Esophagus squamous epithelium (tissue), 5 donors: ENCODE measurements around the gene NRM. TPM values are rescaled to one million over a fixed set of nuclear protein-coding genes. Genes with fewer than 3 reads are reported as not detected.
A peak's percentile ranks its signal among the peaks of the same experiment; 100 is the strongest.

Experiments used
- DNase-seq: peaks from one replicate; lab custom pipeline; 2025; lab: John Stamatoyannopoulos, UW
- H3K27ac ChIP-seq, 4 donors: fragments of 200-600 bp; sonication (generic); one replicate each; pipeline ENCODE4 v1.5.1; 2016 to 2019; ENCODE audit warnings: mild to moderate bottlenecking in 1 of 4
- H3K27me3 ChIP-seq, 4 donors: fragments of 200-600 bp; sonication (generic); 1 replicate in 3 of 4; 2 replicates in 1 of 4; pipeline versions ENCODE4 v1.5.1 to v1.6.0; 2017 to 2021; ENCODE audit warnings: antibody characterized with exemption in 1 of 4
- H3K36me3 ChIP-seq, 3 donors: fragments of 200-600 bp; sonication (generic); one replicate each; pipeline ENCODE4 v1.5.1; 2016 to 2019
- H3K4me1 ChIP-seq, 3 donors: fragments of 200-600 bp; sonication (generic); one replicate each; pipeline ENCODE4 v1.5.1; 2017 to 2019
- H3K4me3 ChIP-seq, 4 donors: fragments of 200-600 bp; sonication (generic); 1 replicate in 3 of 4; 2 replicates in 1 of 4; pipeline ENCODE4 v1.5.1; 2016 to 2019; ENCODE audit warnings: mild to moderate bottlenecking in 2 of 4, moderate library complexity in 1 of 4
- H3K9me3 ChIP-seq, 3 donors: fragments of 200-600 bp; sonication (generic); one replicate each; pipeline ENCODE4 v1.5.1; 2016 to 2019
- POLR2A ChIP-seq, 4 donors: fragments of 450-650 bp; IDR thresholded peaks; one replicate each; pipeline ENCODE4 v1.6.1; 2017; ENCODE audit warnings: antibody characterized with exemption in 4 of 4, mild to moderate bottlenecking in 4 of 4, moderate library complexity in 3 of 4
- WGBS, 2 donors: methylation state at CpG; one replicate each; pipeline ENCODE4 v1.1.5; 2018; 5-methylcytosine and 5-hydroxymethylcytosine counted together
- intact Hi-C: fragments of 100-400 bp; cut with DNase I; formaldehyde crosslinking; loops from one replicate; pipeline ENCODE4 v1.15.0; 2022
- total RNA-seq, 4 donors: library from RNA; depleted of rRNA; stranded (reverse); fragments of >200 nt; gene quantifications; one replicate each; pipeline ENCODE4 v1.1.0, GENCODE V29; 2016
- TF ChIP-seq, protein P1 (sequence below), 6 experiments: fragments of 450-650 bp in 4 of 6; fragments of 200-600 bp in 2 of 6; sonication (generic) in 2 of 6; IDR thresholded peaks; one replicate each; pipeline ENCODE4 v1.5.1; 2016 to 2019; ENCODE audit warnings: antibody characterized with exemption in 6 of 6, mild to moderate bottlenecking in 4 of 6, moderate library complexity in 4 of 6
- donor health status: DM: yes; HTN: yes; CAD: no.

The NRM gene
- total RNA-seq, 4 donors from 2014 or later: 3.8 to 7.4 (median 6.7) TPM

DNA sequence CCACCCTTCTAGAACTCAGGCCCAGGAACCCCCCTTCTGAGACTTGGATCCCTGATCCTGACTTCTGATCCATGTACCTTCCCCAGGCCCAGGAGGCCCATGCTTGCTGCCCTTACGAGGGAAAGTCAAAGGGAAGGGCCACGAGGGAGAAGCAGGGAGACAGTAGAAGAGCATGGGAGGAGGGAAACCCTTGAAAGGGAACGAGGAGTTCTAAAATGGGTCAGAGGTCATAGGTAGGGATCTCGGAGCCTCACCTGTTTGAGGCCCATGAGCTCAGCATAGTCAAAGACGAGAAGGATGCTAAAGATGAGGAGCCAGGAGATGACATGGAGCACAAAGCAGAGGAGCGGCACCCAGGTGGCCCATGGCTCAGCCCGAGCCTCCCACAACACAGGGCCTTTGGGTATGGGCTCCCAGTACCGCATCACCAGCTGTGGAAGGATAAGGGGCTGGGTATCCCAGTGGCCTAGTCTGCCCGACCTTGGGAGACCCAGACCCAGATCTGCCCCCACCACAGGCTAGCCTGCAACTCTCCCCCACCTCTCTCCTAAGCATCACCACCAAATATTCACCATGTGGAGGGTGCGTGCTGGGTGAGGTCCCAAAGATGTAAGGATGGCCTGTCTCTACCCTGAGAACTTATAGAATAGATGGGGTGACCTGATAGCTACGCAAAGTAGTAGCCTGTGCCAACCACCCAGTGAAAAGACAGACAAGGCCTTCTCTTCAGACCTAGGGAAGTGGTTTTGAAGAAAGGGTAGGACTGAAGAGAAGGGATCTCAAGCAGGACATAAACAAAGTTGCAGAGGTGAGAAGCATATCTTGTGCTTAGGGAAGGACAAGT, 1.5 kb downstream of the NRM start:
- DNase-seq: no peak
- peaks cover 41 to 67% (median 44%) of the 10 kb centered on the region in 3 donors for H3K4me1 ChIP-seq
- H3K4me3 ChIP-seq: peak overlapping the region in 1 of 4 donors; percentile 86

DNA sequence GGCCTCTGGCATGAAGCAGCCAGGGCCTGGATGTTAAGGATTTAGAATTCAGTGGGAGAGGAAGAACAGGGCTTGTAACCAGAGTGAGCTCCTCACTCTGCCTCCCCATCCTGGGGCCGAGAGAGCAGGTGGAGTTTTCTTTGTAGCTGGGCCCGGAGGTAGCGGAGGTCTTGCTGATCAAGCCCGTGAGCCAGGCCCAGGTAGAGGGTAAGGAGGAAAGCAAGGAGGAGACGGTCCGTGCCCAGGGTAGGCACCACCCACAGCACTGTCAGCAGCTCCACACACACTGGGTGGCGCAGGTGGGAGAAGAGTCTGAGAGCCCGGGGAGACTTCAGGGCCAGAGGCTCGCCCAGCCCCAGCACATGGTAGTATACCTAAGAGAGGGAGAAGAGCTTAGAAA, 2.2 kb downstream of the NRM start:
- 65 to 80% methylated on average over 9 of the region's 9 CpGs for WGBS, 2 donors
- Histone ChIP-seq H3K27ac (peak overlapping the region; percentile 96 to 99 (median 98)), H3K4me1 (peaks cover 43 to 73% (median 50%) of the 10 kb centered on the region in 3 donors), H3K36me3 (no peaks in the 10 kb centered on the region), H3K9me3 (no peaks in the 10 kb centered on the region), H3K27me3 (no peaks in the 10 kb centered on the region), H3K4me3 (peak overlapping the region in 3 of 4 donors; percentile 73 to 92 (median 86))
- no peak for DNase-seq
- TF ChIP-seq POLR2A (IDR thresholded peaks at IDR 0.05): no peak
- TF ChIP-seq, protein P1, sequence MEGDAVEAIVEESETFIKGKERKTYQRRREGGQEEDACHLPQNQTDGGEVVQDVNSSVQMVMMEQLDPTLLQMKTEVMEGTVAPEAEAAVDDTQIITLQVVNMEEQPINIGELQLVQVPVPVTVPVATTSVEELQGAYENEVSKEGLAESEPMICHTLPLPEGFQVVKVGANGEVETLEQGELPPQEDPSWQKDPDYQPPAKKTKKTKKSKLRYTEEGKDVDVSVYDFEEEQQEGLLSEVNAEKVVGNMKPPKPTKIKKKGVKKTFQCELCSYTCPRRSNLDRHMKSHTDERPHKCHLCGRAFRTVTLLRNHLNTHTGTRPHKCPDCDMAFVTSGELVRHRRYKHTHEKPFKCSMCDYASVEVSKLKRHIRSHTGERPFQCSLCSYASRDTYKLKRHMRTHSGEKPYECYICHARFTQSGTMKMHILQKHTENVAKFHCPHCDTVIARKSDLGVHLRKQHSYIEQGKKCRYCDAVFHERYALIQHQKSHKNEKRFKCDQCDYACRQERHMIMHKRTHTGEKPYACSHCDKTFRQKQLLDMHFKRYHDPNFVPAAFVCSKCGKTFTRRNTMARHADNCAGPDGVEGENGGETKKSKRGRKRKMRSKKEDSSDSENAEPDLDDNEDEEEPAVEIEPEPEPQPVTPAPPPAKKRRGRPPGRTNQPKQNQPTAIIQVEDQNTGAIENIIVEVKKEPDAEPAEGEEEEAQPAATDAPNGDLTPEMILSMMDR (IDR thresholded peaks at IDR 0.05): no peak
- intact Hi-C loops: loop anchor here (10.0 kb wide), 1 partner anchor 196 kb away; the partner anchor contains the start of gene DDR1

More for the DNA sequence above, 1.5 kb downstream of the NRM start:
- Histone ChIP-seq H3K27me3 (no peaks in the 10 kb centered on the region), H3K36me3 (no peaks in the 10 kb centered on the region), H3K27ac (peak overlapping the region; percentile 96 to 99 (median 98)), H3K9me3 (no peaks in the 10 kb centered on the region)
- no peak for TF ChIP-seq POLR2A (IDR thresholded peaks at IDR 0.05)
- TF ChIP-seq, protein P1 (IDR thresholded peaks at IDR 0.05): no peak
- intact Hi-C loops: loop anchor here (10.0 kb wide), 1 partner anchor 196 kb away; the partner anchor contains the start of gene DDR1
- 63 to 82% methylated on average over 6 to 8 of the region's 11 CpGs for WGBS, 2 donors

DNA sequence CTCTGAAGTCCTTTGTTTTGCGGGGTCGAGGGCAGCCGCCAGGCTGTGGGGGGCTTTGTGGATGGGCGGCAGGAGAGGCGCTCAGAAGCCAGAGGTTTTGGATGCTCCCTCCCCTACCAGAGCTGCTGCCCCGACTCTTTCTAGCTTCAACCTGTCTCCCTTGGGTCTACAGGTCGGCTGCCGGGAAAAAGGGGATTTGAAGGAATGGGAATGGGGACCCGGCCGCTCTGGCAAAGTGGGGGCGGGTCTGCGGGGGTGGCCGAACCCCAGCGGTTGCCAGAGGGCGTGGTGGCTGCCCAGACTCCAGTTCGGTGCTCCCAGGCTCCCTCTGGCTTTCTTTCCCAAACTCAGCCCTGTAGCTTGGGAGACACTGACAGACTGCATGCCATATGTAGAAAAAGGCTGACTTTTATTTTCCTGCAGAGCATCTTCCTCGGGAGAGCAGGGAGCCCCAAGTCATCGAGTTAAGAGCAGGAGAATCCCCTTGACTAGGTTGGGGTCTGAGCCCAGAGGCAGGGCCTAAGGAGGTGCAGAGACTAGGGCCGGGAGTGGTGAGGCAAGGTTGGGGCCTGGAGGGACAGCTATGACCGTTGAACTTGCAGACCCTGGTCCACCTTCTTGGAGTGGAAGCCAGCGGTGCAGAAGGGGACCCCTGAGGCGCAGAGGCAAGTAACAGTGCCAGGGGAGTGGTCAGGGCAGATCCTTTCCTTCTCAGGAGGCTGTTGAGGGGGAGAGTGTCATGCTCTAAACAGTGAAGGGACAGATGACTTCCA, 2.9 kb downstream of the NRM start:
- WGBS, 2 donors: 0 to 7% methylated on average over 1 to 16 of the region's 22 CpGs
- TF ChIP-seq, protein P1 (IDR thresholded peaks at IDR 0.05): peak in 1 of 6 experiments; percentile 7
- TF ChIP-seq POLR2A (IDR thresholded peaks at IDR 0.05): peak in 1 of 4 donors; percentile 19
- Histone ChIP-seq H3K36me3 (no peaks in the 10 kb centered on the region), H3K4me3 (peak overlapping the region; percentile 73 to 92 (median 82)), H3K27me3 (no peaks in the 10 kb centered on the region), H3K4me1 (peaks cover 50 to 81% (median 57%) of the 10 kb centered on the region in 3 donors), H3K27ac (peak overlapping the region; percentile 96 to 99 (median 98)), H3K9me3 (no peaks in the 10 kb centered on the region)
- intact Hi-C loops: loop anchor here (10.0 kb wide), 1 partner anchor 197 kb away; the partner anchor contains the start of gene DDR1
- no peak for DNase-seq

DNA sequence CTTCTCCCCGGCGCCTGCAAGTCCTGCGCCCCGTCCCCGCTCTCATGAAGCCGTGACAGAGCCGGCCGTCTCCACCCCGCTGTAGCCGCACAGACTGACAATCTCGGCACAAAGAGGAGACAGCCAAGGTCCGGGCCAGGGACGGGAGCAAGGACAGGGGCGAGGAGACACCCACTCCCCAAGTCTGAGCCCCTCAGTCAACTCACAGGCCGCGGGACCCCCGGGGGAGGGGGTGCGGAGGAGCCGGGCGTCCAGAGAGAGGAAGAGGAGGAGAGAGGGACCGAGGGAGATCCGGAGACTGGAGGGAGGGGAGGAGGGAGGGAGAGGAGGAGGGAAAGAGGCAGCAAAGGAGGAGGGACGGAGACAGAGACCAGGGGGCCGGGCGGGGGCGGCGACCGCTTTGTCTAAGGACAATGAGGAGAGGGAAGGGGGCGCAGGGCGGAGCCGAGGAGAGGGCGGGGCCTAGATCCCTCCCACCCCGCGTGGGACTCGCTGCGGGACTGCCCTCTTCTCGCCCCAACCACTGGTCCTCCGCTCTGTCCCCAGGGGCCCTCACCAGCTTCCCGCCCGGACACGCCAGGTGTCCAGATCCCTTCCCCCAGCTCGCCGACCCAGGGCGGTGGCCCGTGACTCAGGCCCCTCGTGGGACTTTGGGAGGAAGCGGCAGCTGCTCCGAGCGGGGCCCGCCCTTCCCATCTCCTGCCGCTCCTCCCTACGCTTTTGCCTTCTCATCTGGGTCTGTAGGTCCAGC, 3.7 kb downstream of the NRM start:
- peaks cover 57 to 88% (median 65%) of the 10 kb centered on the region in 3 donors for H3K4me1 ChIP-seq
- TF ChIP-seq, protein P1 (IDR thresholded peaks at IDR 0.05): no peak
- TF ChIP-seq POLR2A (IDR thresholded peaks at IDR 0.05): peak in 2 of 4 donors; percentile 29 to 58

More for the DNA sequence above, 3.7 kb downstream of the NRM start:
- DNase-seq: peak; percentile 86
- peak overlapping the region; percentile 96 to 99 (median 98) for H3K27ac ChIP-seq
- intact Hi-C loops: loop anchor here (10.0 kb wide), 1 partner anchor 198 kb away; the partner anchor contains the start of gene DDR1
- WGBS, 2 donors: 0 to 2% methylated on average over 25 to 34 of the region's 52 CpGs
- no peaks in the 10 kb centered on the region for H3K9me3 ChIP-seq
- peak overlapping the region; percentile 73 to 92 (median 82) for H3K4me3 ChIP-seq
- H3K27me3 ChIP-seq: no peaks in the 10 kb centered on the region
- H3K36me3 ChIP-seq: no peaks in the 10 kb centered on the region
